Activated effector memory CD4-positive, alpha-beta T cell treated with Interleukin-2 at 50 U/mL for 16 hours (primary cell): ENCODE results near the gene LKAAEAR1.

Experiments
- DNase-seq: peaks from one replicate; pipeline ENCODE4 v3.0.0-alpha.2; 2020

LKAAEAR1 gene

DNA sequence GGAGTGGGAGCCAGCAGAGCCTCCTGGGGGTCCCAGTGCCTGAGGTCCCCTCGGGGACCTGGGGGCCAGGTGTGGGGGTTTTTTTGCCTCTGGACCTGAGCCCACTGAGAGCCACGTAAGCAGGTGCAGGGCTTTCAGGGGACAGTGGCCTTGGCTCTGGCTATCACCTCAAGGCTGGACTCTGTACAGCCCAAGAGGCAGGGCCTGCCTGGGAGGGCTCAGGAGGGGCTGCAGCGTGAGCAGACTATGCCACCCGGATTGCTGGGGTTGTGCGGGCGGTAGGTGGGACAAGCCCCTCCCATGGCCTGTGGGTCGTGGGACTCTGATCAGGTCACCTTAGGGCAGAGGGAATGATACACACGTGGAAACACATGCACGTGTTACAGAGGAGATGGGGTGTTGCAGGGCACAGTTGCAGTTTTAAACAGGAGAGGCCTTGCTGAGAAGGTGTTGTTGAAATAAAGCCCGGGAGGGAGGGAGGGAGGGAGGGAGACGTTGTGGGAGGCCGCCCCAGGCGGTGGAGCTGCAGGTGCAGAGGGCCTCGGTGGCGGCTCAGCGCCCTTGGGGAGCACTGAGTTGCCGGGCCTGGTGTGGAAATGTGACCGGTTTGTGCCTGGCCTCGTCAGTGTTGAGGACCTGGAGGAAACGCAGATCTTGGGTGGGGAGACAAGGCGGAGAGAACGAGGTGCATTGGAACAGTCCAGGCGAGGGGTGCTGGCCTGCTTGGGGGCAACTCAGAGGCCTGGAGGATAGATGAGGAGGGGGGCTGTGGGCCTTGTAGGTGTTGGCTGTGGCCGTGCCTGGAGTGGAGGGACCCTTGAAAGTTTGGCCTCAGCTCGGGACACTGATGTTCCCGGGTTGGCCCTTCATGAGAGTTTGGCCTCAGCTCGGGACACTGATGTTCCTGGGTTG is 18.9 kb downstream of the LKAAEAR1 start:
- DNase-seq, result no peak

DNA sequence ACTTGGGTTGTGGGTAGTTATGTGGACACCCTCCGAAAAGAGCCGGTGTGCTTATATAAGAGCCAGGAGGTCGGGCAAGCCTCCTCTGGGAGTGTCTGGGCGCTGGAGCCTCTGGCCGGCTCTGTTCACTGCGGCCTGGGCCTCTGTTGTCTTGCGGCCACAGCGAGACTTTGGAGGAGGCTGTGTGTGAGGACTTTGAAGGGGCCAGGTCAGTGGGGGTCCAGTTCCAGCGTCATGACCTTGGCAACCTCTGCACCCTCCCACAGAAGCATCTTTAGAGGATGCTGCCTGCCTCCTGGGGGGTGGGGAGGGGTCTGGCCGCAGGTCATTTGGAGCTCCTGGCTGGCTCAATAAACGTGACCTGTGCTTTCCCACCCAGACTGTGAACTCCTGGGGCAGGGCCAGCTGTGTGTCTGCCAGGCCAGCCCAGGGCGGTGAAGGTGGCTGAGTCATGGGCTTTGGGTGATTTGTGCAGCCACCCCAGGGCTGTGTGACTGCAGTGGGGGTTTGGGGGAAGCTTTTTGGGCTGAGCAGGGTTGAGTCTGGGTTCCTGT is 20.0 kb downstream of the LKAAEAR1 start:
- no peak for DNase-seq

DNA sequence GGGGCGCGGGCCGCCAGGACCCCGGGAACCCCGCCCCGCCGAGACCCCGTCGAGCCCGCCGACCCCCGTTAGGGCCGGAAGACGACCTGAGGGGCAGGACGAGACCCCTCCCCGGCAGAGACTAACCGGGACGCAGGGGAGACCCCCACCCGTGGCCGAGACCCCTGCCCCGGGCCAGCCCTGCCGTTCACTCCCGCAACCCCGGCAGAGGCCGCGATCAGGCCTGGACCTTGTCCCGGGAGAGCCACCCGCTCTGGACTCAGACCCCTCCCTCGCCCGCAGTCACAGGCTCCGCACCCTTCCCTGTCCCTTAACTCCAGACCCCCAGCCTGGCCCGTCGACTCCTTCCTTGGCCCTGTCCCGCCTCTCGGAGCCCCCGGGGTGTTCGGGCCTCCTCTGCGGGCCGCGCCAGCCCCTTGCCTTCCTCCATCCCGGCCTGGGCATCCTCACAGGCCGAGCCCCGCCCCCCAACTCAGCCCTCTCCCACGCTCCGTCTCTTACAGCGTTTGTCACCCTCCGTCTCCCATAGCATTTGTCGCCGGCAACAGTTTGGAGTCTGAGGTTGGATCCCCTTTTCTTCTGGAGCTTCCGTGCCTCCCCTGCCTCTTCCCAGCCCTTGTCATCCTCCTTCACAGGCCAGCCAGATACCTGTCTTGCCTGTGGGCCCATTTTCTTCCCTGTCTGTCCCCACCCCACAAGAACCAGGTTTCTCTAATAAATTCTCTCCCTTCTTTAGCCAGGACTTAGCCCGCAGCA is 20.6 kb downstream of the LKAAEAR1 start:
- no peak for DNase-seq

GRCh38 chr20:64062596-64063388 is 21.4 kb downstream of the LKAAEAR1 start, which contains the start of gene TCEA2:
TCEA2 (plus strand) TSS chr20:64063198; CDS start chr20:64063313, 115 bp downstream.
- peak; percentile 91 for DNase-seq

- no peak for DNase-seq
Observed at GRCh38 chr20:64062276-64062595, 22.0 kb downstream of the LKAAEAR1 start.

DNA sequence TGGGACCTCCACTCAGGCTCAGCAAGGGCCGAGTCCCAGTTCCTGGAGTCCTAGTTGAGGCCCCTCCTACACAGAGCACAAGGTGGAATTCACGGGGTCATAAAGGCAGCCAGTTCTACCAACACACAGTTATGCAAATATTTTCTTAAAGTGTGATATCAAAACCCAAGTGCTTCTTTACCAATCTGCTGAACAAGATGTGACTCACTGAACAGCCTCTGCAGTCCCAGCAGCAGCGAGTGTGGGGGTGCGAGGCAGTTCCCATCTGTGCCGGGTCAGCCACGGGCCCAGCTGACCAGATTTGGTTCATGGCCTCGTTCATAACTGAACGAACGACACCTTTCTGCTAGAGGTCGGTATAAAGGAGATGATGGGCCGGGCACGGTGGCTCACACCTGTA is 25.7 kb downstream of the LKAAEAR1 start:
- no peak for DNase-seq

- DNase-seq, result peak; percentile 64
Observed at GRCh38 chr20:64057628-64058498, 26.3 kb downstream of the LKAAEAR1 start.

DNA sequence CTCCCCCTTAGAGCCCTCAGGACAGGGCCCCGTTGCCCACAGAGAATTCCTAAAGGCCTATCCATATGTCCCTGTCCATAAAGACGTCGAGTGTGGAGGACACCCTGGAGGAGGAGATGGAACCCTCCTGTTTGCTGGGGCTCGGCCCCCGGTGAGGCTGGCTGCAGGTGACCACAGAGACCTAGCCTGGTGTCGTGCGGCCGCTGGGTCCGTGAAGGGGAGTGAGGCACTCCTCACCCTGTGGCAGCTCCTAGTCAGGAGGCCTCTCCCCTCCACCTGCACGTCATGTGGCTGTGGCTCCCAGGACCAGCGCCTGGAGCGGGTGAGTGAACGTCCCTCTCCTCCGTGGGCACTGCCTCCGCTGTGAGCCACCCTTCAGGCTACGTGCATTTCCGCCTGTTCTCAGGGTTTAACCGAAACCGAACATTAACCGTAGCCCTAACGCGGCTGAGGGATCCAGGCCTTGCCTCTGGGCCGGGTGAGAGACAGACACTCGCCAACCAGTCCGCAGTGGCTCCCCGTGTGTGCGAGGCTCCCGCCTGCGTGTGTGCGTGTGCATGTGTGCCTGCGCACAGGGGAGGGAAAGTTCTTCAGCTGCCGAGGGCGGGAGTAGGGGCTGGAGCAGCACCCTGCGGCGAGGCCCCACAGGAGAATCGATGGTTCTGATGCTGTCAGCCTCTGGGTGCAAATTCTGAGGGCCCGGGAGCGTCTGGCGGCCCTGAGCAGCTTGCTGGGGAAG is 27.1 kb downstream of the LKAAEAR1 start:
- no peak for DNase-seq

DNA sequence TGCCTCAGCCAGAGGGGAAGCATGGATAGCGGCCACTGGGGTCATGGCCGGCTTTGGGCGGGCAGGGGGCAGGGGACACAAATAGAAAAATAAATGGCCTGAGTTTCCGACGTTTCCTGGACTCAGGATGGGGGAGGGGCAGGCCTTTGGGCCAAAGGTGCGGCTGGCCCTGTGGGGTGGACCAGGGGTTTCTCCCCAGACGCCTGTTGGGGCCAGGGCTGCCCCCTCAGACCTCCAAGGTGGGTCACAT is 27.6 kb downstream of the LKAAEAR1 start:
- DNase-seq, result no peak

- no peak for DNase-seq
Observed at GRCh38 chr20:64055893-64056638, 28.1 kb downstream of the LKAAEAR1 start.

DNA sequence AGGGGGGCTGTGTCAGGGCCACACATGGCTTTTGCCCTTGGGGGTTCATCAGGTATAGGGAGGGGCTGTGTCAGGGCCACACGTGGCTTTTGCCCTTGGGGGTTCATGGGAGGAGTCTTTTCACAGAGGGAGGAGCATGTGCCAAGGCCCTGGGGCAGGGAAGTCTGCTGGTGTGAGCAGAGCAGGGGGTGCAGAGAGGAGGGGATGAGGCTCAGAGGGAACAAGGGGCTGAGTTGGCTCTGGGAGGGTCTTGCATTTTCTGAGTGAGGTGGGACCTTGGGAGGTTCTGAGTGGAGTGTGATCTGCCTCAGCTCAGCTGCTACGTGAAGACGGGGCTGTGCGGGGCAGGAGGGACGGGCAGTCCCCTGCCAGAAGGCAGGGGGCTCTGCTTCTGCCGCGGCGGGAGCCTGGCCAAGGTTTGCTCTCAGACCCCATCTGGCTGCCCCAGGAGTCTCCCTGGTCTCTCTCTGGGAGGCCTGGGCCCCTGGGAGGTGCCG is 28.8 kb downstream of the LKAAEAR1 start:
- DNase-seq, result no peak

DNA sequence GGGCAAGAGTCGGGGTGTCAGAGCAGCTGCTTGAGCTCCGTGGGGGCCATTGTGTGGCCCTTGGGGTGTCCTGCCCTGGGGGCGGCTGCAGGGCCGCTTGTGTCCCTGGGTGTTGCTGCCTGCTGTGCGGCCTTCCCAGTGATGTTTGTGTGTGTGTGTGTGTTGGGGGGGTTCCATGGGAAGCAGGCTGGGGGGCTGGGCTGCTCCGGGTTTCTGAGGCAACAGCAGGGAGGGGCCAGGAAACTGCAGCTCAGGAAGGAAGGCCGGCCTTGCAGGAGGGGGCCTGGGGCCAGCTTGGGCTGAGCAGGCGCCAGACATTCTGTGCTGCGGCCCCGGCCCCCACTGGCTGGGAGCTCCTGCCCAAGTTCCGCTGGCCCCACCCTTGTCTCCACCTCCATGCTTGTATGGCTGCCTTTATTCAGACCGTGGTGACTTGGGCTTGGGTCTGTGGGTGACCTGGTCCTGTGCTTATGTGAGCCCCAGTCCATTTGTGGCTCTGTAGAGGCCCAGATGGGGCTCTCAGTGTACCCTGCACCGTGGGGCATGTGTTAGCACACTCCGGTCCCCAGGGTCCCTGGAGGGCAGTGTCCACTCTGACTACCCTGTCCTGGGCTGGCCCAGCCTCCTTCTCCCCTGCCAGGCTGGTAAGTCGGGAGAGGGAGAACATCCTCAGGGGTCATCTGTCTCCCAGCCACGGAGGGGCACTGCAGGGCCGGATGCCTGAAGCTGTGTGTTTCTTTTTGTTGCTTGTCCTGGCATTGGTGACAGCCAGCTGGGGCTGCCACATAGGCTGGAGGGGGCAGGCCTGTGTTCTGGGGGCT is 30.1 kb downstream of the LKAAEAR1 start:
- no peak for DNase-seq

- no peak for DNase-seq
Observed at GRCh38 chr20:64052987-64053840, 31.0 kb downstream of the LKAAEAR1 start.

- DNase-seq, result no peak
Observed at GRCh38 chr20:64052326-64052722, 31.9 kb downstream of the LKAAEAR1 start.

DNA sequence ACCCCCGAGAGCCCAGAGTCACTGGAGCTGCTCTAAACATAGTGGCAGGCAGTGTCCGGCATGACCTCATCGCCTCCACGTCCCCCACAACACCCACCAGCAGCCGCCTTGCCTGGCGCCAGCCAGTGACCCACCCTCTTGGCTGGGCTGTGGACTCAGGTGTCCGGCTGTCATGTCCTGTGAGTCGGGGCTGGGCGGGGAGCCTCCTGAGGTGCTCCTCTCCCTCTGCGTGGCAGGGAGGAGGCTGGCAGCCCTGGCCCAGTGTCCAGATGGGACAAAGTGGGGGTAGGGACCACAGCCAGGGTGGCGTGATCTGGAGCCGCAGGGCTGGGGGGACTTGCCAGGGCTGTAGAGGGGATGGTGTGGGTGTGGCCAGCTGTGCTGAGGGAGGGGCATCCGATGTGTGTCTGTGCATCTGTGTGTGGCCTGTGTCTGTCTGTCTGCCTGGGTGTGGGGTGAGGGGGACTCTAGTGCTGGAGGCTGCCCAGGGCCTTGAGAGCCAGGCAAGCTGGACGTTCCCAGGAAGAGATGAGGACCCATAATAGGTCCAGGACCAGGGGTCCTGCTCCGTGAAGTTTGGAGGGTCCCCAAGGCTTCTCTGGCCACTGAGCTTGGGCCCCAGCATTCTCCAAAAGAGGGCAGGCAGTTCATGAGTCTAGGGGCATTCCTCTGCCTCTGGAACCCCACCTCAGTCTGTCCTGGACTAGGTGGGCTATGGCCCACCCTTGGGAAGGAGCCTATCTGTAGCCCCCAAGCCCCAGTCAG is 32.5 kb downstream of the LKAAEAR1 start:
- no peak for DNase-seq

DNA sequence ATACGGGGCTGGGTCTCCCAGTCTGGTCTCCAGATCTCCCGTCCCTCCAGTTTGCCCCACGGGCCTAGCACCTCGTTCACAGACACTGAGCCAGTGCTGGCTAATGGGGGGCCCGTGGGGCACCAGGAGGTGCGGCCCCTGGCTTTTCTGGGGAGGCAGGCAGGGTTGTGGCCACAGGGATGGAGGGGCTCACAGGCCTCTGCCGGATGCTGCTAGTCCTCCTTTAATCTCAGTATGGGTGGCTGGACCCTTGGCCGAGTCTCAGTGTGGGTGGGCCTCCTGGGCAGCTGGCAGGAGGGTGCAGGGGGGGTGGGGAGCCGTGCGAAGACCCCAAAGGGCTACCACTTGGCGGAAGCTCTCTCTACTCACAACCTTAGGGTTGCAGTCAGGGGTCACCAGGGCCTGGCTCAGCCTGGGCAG is 33.2 kb downstream of the LKAAEAR1 start:
- DNase-seq, result no peak

DNA sequence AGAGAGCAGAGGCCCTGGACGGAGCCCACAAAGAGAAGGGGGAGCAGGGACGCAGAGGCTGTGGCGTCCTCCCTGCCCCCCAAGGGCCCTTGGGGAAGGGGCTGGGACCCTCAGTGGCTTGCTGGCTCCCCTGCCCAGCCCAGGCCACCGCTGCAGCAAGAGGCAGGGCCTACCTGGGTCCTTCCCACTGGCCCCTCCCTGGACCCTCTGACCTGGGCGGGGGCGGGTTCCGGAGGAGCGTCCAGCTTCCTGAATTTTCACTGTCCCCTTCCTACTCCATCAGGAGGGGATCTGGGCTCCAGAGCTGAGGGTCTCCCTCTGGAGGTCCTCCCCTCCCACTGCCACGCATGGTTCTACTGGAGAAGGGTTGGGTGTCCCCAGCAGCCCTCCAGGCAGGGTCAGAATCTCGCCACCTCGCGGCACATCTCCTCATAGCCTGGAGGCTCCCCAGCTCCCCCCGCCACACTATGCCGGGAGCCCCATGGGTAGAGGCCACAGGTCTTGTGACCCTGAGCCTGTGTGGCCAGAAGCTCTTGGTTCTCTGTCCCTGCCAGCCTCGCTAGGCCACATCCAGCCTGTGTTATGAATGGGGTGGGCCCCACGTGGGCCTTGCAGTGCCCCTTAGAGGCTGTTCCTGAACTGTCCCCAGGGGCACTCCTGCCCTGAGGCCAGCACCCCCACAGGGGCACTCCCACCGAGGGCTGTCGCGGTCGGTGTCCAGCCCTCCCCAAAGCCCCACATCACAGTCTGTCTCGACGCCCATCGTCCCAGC is 33.8 kb downstream of the LKAAEAR1 start:
- no peak for DNase-seq
